Transverse colon (tissue), 4 donors: Measurements from ENCODE around the gene TSPOAP1.

Experiments
- CTCF ChIP-seq, 5 experiments: fragments of 200-600 bp in 3 of 5; fragments of 450-650 bp in 2 of 5; sonication (generic) in 3 of 5; IDR thresholded peaks; 1 replicate in 2 of 5; 2 replicates in 3 of 5; pipeline ENCODE4 v1.5.1; 2016 to 2017; ENCODE audit warnings: antibody characterized with exemption in 5 of 5, inconsistent platforms in 3 of 5, mild to moderate bottlenecking in 2 of 5, moderate library complexity in 1 of 5
- EP300 ChIP-seq: sonication (generic); formaldehyde crosslinking; IDR thresholded peaks from one replicate; pipeline ENCODE4 v1.6.1; 2017; ENCODE audit warnings: antibody characterized with exemption, low read depth
- POLR2AphosphoS5 ChIP-seq, 3 donors: sonication (generic); formaldehyde crosslinking; IDR thresholded peaks; one replicate each; pipeline ENCODE4 v1.6.1; 2016; ENCODE audit warnings: antibody characterized with exemption in 3 of 3

DNA sequence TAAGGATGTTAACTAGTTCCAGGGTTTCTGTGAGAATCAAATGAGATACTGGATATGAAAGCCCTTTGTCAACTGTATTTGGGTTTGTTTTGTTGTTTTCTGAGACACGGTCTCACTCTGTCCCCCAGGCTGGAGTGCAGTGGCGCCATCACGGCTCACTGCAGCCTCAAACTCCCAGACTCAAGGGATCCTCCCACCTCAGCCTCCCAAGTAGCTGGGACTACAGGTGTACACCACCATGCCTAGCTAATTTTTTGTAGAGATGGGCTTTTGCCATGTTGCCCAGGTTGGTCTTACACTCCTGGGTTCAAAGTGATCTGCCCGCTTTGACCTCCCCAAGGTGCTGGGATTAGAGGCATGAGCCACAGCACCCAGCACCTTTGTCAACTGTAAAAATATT is 14.5 kb upstream of the TSPOAP1 start:
- TF ChIP-seq CTCF (IDR thresholded peaks at IDR 0.05) (no peak), POLR2AphosphoS5 (IDR thresholded peaks at IDR 0.05) (no peak), EP300 (no peak)
